ENCODE results near the gene HOXB3.

The HOXB3 gene

DNA sequence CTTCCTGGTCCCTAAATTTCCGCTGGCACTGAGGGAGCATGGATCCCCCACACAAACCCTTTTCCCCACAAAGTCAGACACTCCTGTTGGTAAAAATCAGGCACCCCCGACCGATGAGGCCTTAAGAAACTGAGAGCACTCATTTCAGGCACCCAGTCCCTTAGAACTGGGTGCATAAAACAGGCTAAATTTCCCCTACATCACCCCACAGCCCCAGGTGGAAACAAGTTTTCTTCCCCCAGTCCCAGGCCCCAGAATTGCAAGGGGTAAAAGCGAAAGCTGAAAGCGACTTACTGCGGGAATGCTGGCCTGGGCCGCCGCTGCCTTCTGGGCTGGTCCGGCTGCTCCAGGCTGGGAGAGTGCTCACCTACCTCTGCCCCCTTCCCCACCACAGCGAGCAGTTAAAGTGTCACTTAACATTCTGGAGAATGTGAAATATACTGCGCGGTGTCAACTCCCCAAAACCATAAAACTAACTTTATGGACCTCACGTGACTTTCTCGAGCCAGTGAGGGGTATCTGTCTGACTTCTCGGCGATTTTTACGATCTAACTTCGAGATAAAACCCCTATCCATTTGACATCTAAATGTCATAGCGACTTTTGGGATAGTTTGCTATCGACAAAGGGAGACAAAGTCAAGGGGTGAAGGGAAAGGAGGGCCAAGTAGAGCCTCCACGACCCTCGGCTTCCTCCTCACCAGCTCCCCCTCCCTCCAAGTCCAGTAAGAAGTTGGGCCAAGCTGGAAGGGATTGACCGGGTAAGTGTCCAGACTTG is at the start of gene HOXB3:
Gene HOXB3, minus strand, starts transcription at position 411 of the 776 bp plus-strand sequence. CDS start 37,767 bp downstream, outside the sequence.
- DNase-seq, result no peak

DNA sequence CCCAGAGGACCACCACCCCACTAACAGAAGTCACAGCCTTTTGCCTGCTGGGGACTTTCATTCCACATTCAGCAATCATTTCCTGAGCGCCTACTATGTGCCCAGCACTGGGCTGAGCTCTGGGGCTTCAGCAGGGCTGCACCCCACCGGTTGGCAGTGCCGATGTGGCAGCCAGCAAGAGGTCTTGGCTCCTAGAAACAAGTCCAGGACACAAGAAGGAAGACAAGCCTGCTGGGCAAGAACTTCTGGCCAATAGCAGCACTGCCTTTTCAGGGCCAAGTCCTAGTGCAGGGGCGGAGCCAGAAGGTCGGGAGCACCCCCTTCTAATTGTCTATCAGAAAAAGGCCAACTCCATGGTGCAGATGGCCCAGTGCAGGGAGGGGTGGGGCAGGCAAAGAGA is 49.1 kb upstream of the HOXB3 start:
- no peak for DNase-seq

DNA sequence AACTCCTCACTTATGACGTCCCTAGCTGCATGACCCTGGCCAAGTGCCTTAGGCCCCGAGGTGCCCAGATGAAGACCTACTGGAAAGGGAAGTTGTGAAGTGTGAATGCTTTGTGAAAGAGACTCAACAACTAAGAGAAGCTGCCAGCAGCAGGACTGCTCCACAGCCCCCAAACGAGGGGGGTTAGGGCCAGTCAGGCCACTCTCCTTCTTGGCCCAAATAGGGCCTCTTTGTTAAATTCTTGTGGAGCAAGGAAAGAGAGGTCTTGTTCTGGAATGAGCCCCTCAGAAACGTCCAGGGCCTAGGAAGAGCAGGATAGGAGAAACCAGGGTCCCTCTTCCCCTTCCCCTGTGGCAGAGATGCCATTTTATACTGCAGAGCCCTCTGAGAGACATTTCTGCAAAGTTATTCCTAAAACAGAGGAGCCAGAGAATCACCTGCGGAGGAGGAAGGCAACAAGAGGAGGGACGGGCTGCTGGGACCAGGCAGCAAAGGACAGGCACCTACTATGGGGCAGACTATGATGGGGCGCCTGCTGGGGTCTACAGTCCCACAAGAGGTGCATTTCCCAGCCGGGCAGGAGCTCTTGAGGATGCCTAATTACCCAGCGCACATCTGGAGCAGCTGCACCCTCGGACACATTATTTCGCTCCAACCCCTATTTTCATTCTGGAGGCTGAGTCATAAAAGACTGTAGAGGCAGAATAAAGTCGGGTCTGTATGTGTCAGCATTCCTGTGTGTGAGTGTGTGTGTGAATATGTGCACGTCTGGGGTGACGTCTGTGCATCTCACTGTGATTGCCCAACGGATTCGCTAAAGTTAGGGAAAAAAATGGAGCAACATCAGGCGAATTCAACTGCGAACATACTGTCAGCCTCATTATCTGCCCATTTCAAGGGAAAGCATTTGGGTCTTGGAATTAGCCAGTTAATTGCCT is 47.6 kb upstream of the HOXB3 start:
- no peak for DNase-seq

DNA sequence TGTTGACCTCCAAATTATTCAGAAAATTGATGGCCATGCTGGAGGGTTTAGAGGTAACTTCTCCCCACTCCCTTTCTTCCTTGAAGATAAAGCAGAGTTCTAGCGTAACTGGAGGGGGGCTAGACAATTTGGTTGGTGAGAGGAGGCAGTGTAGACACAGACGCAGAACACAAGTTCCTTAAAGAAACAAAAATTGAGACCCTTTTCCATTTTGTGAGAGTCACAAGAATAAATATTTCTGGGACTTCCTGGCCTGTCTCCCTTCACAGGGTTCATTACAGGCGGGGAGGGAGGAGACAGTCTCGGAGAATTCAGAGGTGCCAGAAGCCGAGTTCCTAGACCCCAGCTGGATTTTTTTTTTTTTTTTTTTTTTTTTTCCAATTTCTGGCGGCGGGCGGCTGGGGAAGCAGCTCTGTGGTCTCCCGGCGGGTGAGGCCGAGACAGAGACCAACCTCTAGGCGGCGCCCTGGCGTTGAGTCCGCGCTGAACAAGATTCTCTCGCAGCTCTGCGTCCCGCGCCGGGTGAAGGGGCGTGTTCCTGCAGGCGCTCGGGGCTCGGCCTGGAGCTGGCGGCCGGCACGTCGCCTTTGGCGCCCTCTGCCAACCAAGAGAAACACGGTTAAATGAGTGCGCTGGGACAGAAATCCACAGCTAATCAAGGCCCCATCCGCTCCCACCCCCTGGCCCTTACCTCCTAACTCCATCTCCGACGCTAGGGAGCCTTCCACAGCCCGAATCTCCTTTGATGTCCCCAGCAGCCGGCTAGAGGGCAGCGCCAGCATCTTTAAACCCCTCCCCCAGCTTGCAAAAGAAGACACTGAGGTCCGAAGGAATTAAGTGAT is 46.4 kb upstream of the HOXB3 start:
- peak; percentile 57 to 69 for DNase-seq

DNA sequence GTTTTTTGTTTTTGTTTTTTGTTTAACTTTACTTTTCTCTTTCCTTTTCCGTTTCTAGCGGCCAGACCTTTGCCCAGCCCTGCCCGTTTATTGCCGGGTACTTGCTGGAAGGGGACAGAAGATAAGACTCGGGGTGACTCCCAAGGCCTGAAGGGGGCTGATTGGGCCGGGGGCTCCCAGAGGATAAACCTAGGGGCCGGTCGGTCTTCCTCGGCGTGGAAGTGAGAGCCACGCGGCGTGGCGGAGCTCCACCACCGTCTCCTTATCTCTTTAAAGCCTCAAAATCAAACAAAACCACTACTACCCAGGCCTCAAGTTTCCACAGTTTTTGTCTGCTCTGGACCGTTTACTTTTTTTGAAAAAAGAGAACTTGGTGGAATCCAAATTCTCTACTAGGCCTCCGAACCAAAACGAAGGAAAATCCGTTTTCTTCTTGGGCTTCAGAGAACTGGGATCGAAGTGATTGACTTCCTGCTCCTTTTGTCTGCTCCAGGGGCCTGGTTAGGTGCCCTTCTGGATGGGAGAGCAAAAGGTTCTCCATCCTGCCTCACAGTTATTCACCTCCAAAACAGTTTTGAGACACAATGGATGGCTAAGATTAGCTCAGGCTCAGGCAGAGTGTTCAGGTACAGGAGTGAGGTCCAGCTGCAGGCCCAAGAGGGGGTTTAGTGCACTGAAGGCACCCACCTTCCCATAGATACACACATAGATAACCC is 44.6 kb upstream of the HOXB3 start:
- no peak for DNase-seq

DNA sequence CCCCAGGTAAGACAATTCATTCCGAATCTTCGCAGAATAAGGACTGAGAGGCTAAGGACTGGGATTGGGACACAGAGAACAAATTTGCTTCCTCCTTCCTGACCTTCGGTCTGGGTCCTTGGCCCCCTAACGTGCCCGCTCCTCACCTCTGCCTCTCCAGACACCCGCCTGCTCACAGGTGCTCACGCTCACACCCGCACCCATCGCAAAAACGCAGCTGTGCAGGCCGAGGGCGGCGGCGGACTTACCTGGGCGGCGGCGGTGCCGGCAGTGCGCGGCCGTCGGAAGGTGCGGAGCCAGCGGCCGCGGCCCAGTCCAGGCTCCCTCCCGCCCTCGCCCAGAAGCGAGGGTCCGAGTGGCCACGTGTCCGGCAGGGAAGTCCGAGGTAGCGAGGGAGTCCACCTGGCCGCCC is 43.2 kb upstream of the HOXB3 start:
- no peak for DNase-seq

DNA sequence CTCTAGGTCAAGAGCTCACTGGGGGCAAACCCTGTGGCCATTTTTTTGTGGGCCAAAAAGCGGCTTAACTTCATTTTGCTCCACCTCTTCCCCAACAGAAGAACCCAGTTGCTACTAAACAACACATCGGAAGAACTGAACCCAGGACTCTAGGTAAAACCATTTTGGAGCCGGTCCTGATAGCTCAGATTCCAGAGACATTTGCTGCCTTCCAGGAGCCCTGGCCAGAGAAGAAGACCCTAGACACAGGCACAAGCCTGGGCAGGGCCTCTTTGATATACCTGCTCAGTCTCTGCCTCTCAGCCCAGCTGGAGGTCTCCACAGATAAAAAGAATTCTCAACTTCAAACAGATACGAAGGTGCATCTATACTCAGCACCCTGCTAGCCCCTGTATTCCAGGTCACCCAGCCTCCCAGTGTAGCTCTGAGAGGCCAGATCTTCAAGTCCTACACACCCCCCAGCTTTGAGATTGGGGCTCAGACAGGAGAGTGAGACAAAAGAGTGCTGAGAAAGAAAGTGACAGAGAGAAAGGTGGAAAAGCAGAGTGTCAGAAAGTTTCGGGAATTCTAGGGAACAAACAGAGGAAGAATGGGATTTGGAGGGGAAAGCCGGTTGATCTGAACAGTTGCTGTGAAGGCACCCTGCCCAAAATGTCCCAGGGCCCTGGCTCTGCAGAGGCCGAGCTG is 42.7 kb upstream of the HOXB3 start:
- DNase-seq, result no peak

DNA sequence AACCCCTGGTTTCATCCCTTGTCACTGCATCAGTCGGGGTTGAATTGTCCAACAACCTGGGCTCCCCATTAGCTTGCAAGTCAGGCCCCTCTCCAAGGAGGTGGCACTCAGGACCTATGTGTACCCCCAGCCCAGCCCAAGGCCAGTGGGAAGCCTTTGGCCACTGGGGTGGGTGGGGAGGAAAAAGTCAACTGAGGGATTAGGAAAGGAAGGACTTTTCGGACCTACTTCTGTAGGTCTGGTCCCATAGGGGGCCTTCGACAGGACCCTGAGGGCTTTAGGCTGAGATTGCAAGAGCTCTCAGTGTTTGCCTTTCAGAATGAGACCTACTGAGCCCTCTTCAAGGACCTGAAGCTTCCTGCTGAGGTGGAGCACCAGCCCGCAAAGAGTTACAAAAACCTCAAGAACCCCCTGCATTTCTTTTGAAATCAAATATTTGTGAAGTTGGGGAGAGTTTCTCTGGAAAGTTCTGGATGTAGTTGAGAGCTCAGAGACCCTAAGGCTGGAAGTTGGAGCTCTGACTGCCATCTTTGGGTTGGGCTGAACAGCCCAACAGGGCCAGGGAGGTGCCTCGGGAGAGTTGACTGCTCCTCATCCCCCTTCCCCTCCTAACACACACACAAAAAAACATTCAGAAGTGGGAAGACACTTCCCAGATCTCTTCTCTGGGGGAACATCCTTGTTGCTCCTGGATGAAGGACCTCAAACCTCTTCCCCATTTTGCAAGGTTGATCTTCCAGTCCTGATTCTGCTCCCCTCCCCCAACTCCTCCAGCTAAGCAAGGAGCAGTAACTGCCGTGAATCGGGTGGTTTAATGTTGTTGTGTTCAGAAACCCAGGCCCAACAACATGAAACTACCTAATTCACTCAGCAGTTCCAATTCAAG is 41.9 kb upstream of the HOXB3 start:
- no peak for DNase-seq

DNA sequence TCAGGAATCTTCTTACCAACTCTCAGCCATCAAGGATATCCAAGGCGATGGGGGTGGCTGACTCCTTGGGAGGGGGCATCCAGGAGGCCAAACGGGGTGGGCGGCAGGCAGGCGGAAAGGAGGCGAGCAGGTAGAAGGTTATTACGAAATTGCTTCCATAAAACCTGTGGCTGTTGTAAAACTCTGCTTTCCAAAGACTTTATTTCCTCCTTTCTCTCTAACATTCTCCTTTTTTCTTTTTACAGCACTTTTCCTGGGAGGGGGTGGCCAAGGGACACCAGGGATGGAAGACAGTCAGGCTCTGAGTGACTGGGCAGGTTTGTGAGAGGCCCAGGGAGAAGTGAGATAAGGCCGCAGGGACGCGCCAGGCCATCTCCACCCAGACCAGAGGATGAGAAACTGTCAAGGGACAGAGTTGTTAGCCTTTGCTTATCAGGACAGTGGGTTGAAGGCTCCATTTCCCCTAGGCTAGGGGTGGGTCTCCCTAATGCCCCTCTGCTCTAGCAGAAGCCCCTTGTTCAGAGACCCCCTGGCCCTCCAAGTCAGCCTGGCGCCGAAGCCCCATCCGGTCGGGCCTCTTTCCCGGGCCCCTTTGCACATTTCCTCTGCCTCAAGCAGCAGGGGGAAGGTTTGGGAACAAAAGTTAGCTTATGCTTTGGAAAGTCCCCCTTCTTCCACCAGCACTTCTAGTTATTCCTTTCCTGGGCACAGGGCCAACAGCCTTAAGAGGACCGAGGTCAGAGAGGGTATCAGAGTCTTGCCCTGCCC is 41.1 kb upstream of the HOXB3 start:
- no peak for DNase-seq

DNA sequence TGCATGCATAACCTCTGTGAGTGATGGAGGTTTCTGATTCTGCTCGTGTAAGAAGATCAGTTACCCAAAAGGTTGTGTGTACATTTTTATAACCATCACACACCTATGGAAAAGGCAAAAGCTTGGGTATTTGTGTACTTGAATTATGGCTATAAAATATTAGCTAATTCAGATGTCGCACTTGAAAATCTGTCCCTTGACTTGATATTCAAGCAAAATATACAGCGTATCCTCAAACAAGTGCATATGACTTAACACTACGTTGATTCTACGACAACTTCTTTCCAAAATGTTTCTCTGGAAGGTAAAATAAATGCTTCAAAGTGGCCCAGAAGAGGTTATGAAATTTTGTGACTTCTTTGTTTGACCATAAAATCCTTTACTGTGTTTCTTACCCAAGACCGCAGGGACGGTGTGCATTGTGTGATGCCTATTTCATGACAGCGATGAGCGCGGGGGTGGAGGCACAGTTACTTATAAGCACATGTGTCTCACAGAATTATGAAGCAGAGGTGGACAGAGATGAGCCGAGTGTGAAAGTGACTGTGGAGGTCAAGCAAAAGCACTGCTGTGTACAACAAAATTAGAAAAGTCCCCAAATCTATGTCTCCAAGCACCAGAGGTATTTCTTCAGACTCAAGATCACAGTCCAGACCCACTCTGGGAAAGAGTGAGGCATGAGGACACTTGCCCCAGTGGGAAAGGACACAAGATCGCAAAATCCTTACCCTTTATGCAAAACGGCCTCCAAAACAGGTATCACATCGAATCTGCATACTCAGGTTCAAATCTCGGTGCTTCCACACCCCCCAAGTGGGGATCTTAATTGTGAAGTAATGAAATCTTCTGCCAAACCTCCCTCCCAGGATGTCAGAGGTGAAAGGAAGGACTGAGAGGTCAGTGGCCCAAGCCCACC is 40.2 kb upstream of the HOXB3 start:
- no peak for DNase-seq

DNA sequence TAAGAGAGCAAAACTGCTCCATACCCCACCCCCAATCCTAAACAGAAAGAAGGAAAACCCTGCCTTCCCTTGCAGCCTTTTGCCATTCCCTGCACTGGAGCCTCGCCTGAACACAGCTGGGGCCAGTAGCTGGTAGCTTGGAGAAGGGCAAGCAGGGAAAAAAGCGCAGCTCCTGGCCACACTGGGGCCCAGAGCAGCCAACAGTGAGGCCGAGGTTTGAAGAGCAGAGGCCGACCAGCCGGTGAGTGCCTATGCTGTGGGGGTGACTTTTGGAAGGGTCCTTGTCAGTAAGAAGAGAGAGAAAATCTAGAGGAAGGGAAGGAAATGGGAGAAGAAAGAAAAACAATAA is 39.3 kb upstream of the HOXB3 start:
- DNase-seq, result no peak

DNA sequence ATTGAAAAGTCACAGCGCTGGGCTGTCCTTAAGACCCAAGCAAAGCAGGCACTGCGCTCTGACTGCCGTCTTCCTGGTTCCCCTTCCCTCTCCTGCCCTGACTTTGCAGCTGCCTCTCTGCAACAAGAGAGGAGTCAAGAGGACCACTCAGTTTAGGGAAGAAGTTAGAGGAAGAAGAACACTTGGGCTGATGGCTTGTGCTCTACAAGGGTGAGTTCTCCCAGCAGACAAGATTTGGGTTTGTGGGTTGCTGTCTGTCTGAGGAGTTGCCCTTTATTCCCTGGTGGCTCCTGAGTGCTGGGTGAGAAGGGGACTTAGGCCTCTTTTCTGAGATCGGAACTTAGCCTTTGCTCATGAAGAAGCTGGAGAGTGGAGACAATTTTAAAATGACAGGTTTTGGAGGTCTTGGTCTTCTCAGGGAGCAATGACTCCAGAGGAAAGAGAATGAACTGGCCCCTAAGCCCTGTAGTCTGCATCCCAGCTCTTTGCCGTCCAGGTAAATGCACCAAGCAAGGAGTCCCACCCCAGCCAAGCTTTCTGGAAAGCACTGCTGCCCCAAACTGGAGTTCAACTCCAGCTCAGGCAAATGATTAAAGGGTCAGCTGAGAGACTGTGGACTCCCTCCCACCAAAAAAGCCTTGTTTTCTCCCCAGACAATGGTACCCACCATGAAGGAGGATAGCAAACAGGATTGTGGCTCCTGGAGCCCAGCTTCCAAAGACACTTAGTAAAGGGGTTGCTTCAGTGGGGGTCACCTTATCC is 38.8 kb upstream of the HOXB3 start:
- no peak for DNase-seq

DNA sequence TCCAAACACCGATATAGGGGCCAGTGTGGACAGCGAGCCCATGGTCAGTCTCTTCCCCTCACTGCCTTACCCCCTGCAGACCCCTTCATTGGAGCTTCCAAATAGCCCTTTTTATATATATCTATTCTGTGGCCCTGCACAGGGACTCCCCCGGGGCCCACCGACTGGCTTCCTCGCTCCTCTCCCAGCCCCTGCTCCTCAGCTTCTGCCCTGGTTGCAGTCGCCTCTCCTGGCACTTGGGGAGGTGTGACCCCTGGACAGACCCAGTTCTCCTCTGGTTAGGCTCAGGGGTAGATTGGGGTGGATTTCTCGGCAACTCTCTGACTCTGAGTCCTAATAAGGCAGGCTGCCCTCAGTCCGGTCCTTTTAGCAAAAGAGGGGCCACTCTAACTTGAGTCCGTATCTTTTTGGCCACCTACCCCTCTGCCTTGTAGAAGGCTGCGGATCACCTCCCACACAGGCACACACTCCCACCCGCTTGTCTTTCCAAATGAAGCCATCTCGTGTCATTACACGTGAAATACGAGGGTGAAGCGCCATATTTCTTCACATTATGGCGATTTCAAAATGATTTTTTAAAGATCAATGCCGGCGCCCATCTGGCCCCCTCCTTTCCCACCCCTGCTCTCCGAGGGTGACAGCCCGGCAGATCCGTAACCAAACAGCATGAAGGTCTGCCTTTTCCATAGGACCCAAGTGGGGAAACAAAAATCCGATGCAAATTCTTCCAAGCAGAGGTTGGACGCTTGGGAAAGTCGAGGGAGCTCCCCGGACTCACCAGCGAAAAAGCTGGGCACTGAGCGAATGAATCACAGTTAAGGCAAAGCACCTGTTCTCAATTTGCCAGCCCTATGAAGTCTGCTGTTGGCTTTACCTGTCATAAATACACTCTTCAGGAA is 37.8 kb upstream of the HOXB3 start:
- DNase-seq, result no peak

DNA sequence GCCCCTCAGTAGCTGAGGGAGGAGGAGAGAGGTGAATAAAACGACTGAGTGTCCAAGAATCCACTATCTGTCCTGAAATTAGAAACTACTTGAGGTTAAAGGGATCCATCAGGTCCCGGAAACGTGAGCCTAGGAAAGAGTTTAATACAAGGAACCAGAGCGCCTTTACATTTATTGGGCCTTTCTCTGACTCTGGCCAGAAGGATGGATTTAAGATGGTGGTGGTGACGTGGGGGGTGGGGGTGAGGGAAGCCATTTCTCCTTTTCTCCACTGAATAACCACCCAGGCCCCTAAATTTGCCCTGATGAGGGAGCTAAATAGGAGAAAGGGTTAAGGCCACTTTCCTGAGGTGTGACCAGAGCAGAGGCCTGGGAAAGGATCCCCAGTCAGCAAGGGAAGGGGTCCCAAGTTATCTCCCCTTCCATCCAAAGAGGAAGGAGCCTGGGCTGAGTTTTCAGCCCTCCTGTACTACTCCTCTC is 37.1 kb upstream of the HOXB3 start:
- DNase-seq, result no peak

DNA sequence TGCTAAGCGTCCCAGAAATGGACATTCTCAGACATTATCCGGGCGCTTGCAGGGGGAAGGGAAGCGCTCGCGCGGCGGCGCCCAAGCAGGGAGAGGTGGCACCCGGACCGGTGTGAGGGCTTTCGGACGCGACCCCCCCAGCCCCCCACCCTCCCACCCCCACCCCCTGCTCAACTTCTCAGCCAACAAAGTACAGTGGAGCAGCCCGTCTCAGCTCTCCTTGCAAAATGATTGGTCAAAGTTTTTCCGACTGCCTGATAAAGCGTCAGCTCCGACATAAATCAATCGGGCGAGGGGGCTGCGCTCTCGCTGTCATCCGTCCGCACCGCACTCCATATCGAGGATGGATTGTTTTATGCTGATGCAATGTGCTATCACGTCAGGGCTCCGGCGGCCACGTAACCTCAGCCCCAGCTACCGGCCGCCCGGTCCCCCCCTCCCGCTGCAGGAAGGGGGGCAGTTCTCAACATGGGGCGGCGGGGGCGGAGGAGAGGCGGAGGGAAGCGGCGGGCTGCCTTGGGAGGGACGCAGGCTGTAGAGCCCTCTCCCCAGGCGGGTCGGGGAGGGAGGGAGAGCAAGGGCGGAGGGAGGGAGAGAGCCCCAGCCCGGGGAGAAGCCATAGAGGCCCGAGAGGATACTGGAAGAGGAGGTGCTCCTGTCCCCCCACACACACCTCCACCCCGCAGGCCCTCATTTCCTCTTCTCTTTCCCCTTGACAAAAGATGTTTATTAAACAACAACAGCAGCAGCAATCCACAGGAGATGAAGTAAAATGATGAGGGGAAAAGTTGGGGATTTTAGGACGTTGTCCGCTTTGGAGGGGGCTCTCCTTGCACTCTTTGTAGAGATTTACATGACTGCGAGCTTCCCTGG is 36.4 kb upstream of the HOXB3 start, which contains the start of gene HOXB9:
Gene HOXB9, minus strand, starts transcription at position 114 of the 873 bp plus-strand sequence. Its CDS starts 89 bp downstream, at position 25.
- peak; percentile 66 to 74 for DNase-seq
